Activated CD4-positive, alpha-beta T cell treated with anti-CD3 and anti-CD28 coated beads, Interleukin-2, amount 10 ng/mL, durations not matched to agents 7 days and 5 days (primary cell): ENCODE results near the gene CHAT. TPM values are rescaled to one million over a fixed set of nuclear protein-coding genes. Genes with fewer than 3 reads are reported as not detected.

Source experiments
- CTCF ChIA-PET: fragments of 350-600 bp; sonication (Branson Sonifier 250); formaldehyde crosslinking; loops from one replicate; lab custom pipeline; 2021; ENCODE audit warnings: antibody characterized with exemption; lab: Charles Lee
- POLR2A ChIA-PET: fragments of 350-600 bp; sonication (Branson Sonifier 250); formaldehyde crosslinking; loops from one replicate; lab custom pipeline; 2021; ENCODE audit warnings: antibody characterized with exemption; lab: Charles Lee
- DNase-seq: peaks from one replicate; pipeline ENCODE4 v3.0.0-alpha.2; 2020
- H3K27ac Mint-ChIP-seq: one replicate; pipeline ENCODE4 v1.8.0; 2021; ENCODE audit warnings: mild to moderate bottlenecking, moderate library complexity, mixed read lengths
- H3K27me3 Mint-ChIP-seq: one replicate; pipeline ENCODE4 v1.8.0; 2021; ENCODE audit warnings: mixed read lengths
- H3K36me3 Mint-ChIP-seq: one replicate; pipeline ENCODE4 v1.8.0; 2021; ENCODE audit warnings: low read depth, mixed read lengths
- H3K4me1 Mint-ChIP-seq: one replicate; pipeline ENCODE4 v1.8.0; 2021; ENCODE audit warnings: mixed read lengths
- H3K4me3 Mint-ChIP-seq: one replicate; pipeline ENCODE4 v1.8.0; 2021; ENCODE audit warnings: mild to moderate bottlenecking, moderate library complexity, mixed read lengths
- H3K9me3 Mint-ChIP-seq: one replicate; pipeline ENCODE4 v1.8.0; 2021; ENCODE audit warnings: mixed read lengths
- total RNA-seq, 2 experiments: library from RNA; stranded (reverse); gene quantifications; one replicate each; pipeline ENCODE4 v1.2.3, GENCODE V29; 2021

Gene CHAT
- total RNA-seq, 2 experiments from 2014 or later = not detected

- Mint-ChIP-seq H3K27me3 (peaks cover 9% of the 10 kb centered on the region), H3K27ac (no peak overlapping the region), H3K36me3 (no peaks in the 10 kb centered on the region), H3K9me3 (peaks cover 5% of the 10 kb centered on the region), H3K4me3 (no peak overlapping the region), H3K4me1 (no peaks in the 10 kb centered on the region)
- POLR2A ChIA-PET = no interaction called here
- CTCF ChIA-PET = interaction anchor here (0.7 to 1.7 kb wide), 3 partner anchors 82 to 1230 kb away, joined by 3 read pairs; no protein-coding TSS in a partner anchor
- peak; percentile 61 for DNase-seq
Measured at GRCh38 chr10:49592726-49593563, 20.9 kb upstream of the CHAT start.

GRCh38 chr10:49593564-49593875 lies 20.3 kb upstream of the CHAT start:
- no peak for DNase-seq
- POLR2A ChIA-PET = no interaction called here
- H3K27ac Mint-ChIP-seq = no peak overlapping the region

GRCh38 chr10:49593998-49594397 lies 19.8 kb upstream of the CHAT start:
- Mint-ChIP-seq H3K36me3 (no peaks in the 10 kb centered on the region), H3K27ac (no peak overlapping the region), H3K4me1 (no peaks in the 10 kb centered on the region), H3K27me3 (peaks cover 9% of the 10 kb centered on the region), H3K9me3 (peaks cover 4% of the 10 kb centered on the region), H3K4me3 (no peak overlapping the region)
- POLR2A ChIA-PET = no interaction called here
- CTCF ChIA-PET = no interaction called here
- DNase-seq = no peak

More at GRCh38 chr10:49593564-49593875, 20.3 kb upstream of the CHAT start:
- peaks cover 9% of the 10 kb centered on the region for H3K27me3 Mint-ChIP-seq
- no peaks in the 10 kb centered on the region for H3K36me3 Mint-ChIP-seq
- peaks cover 5% of the 10 kb centered on the region for H3K9me3 Mint-ChIP-seq
- CTCF ChIA-PET = no interaction called here
- H3K4me3 Mint-ChIP-seq = no peak overlapping the region
- no peaks in the 10 kb centered on the region for H3K4me1 Mint-ChIP-seq

GRCh38 chr10:49594594-49594993 lies 19.2 kb upstream of the CHAT start:
- Mint-ChIP-seq H3K9me3 (no peaks in the 10 kb centered on the region), H3K4me3 (no peak overlapping the region), H3K27ac (no peak overlapping the region), H3K27me3 (peaks cover 7% of the 10 kb centered on the region), H3K4me1 (no peaks in the 10 kb centered on the region), H3K36me3 (no peaks in the 10 kb centered on the region)
- ChIA-PET POLR2A (no interaction called here), CTCF (interaction anchor here (0.8 to 1.0 kb wide), 3 partner anchors 12 to 119 kb away, joined by 3 read pairs; no protein-coding TSS in a partner anchor)
- peak; percentile 37 for DNase-seq

- Mint-ChIP-seq H3K27me3 (peaks cover 4% of the 10 kb centered on the region), H3K4me3 (no peak overlapping the region), H3K36me3 (no peaks in the 10 kb centered on the region), H3K27ac (no peak overlapping the region), H3K9me3 (no peaks in the 10 kb centered on the region), H3K4me1 (no peaks in the 10 kb centered on the region)
- DNase-seq = no peak
- CTCF ChIA-PET = interaction anchor here (0.8 to 1.0 kb wide), 3 partner anchors 11 to 120 kb away, joined by 3 read pairs; no protein-coding TSS in a partner anchor
- POLR2A ChIA-PET = no interaction called here
Measured at GRCh38 chr10:49595003-49595712, 18.7 kb upstream of the CHAT start.

GRCh38 chr10:49595713-49596492 lies 17.9 kb upstream of the CHAT start:
- H3K4me3 Mint-ChIP-seq = no peak overlapping the region

GRCh38 chr10:49596493-49596809 lies 17.4 kb upstream of the CHAT start:
- H3K36me3 Mint-ChIP-seq = no peaks in the 10 kb centered on the region
- ChIA-PET CTCF (no interaction called here), POLR2A (no interaction called here)

More at GRCh38 chr10:49595713-49596492, 17.9 kb upstream of the CHAT start:
- DNase-seq = no peak
- Mint-ChIP-seq H3K9me3 (no peaks in the 10 kb centered on the region), H3K36me3 (no peaks in the 10 kb centered on the region), H3K27ac (no peak overlapping the region), H3K27me3 (peaks cover 1% of the 10 kb centered on the region), H3K4me1 (no peaks in the 10 kb centered on the region)
- CTCF ChIA-PET = no interaction called here
- POLR2A ChIA-PET = no interaction called here

GRCh38 chr10:49596836-49597235 lies 17.0 kb upstream of the CHAT start:
- H3K4me3 Mint-ChIP-seq = no peak overlapping the region
- H3K27ac Mint-ChIP-seq = no peak overlapping the region
- no peaks in the 10 kb centered on the region for H3K4me1 Mint-ChIP-seq
- CTCF ChIA-PET = no interaction called here
- POLR2A ChIA-PET = no interaction called here
- no peaks in the 10 kb centered on the region for H3K9me3 Mint-ChIP-seq
- H3K36me3 Mint-ChIP-seq = no peaks in the 10 kb centered on the region
- DNase-seq = no peak
- H3K27me3 Mint-ChIP-seq = peaks cover 1% of the 10 kb centered on the region

More at GRCh38 chr10:49596493-49596809, 17.4 kb upstream of the CHAT start:
- no peak for DNase-seq
- Mint-ChIP-seq H3K9me3 (no peaks in the 10 kb centered on the region), H3K27ac (no peak overlapping the region), H3K4me1 (no peaks in the 10 kb centered on the region), H3K27me3 (peaks cover 1% of the 10 kb centered on the region), H3K4me3 (no peak overlapping the region)

- Mint-ChIP-seq H3K9me3 (no peaks in the 10 kb centered on the region), H3K4me3 (no peak overlapping the region), H3K4me1 (no peaks in the 10 kb centered on the region), H3K36me3 (no peaks in the 10 kb centered on the region), H3K27me3 (no peaks in the 10 kb centered on the region), H3K27ac (no peak overlapping the region)
- DNase-seq = no peak
- ChIA-PET POLR2A (no interaction called here), CTCF (no interaction called here)
Measured at GRCh38 chr10:49597426-49598163, 16.2 kb upstream of the CHAT start.

GRCh38 chr10:49598164-49598856 lies 15.5 kb upstream of the CHAT start:
- no peaks in the 10 kb centered on the region for H3K36me3 Mint-ChIP-seq
- no peak for DNase-seq
- no peaks in the 10 kb centered on the region for H3K9me3 Mint-ChIP-seq
- no peak overlapping the region for H3K27ac Mint-ChIP-seq
- no peak overlapping the region for H3K4me3 Mint-ChIP-seq
- CTCF ChIA-PET = no interaction called here
- POLR2A ChIA-PET = no interaction called here
- H3K27me3 Mint-ChIP-seq = no peaks in the 10 kb centered on the region
- H3K4me1 Mint-ChIP-seq = no peaks in the 10 kb centered on the region

- no peak for DNase-seq
- POLR2A ChIA-PET = no interaction called here
- Mint-ChIP-seq H3K4me3 (no peak overlapping the region), H3K4me1 (no peaks in the 10 kb centered on the region), H3K36me3 (no peaks in the 10 kb centered on the region), H3K27me3 (no peaks in the 10 kb centered on the region), H3K9me3 (no peaks in the 10 kb centered on the region), H3K27ac (no peak overlapping the region)
- CTCF ChIA-PET = no interaction called here
Measured at GRCh38 chr10:49598986-49599385, 14.9 kb upstream of the CHAT start.

GRCh38 chr10:49599546-49599945 lies 14.3 kb upstream of the CHAT start:
- peaks cover 4% of the 10 kb centered on the region for H3K27me3 Mint-ChIP-seq
- ChIA-PET CTCF (no interaction called here), POLR2A (no interaction called here)
- no peak for DNase-seq
- H3K27ac Mint-ChIP-seq = no peak overlapping the region
- H3K36me3 Mint-ChIP-seq = no peaks in the 10 kb centered on the region
- no peak overlapping the region for H3K4me3 Mint-ChIP-seq
- no peaks in the 10 kb centered on the region for H3K4me1 Mint-ChIP-seq
- no peaks in the 10 kb centered on the region for H3K9me3 Mint-ChIP-seq
